Ishikawa (cell line): ENCODE measurements around the gene SLU7.
A peak's percentile ranks its signal among the peaks of the same experiment; 100 is the strongest.

Experiments used
- CEBPB ChIP-seq: IDR thresholded peaks from 2 replicates; pipeline ENCODE4 v1.6.1; 2012
- CREB1 ChIP-seq: IDR thresholded peaks from 2 replicates; pipeline ENCODE4 v1.6.1; 2012; ENCODE audit warnings: low read depth
- EGR1 ChIP-seq: IDR thresholded peaks from 2 replicates; pipeline ENCODE4 v1.6.1; 2012
- EP300 ChIP-seq: IDR thresholded peaks from 2 replicates; pipeline ENCODE4 v1.6.1; 2012; ENCODE audit warnings: borderline replicate concordance
- FOXM1 ChIP-seq: IDR thresholded peaks from 2 replicates; pipeline ENCODE4 v1.6.1; 2012; ENCODE audit warnings: low read depth, borderline replicate concordance
- MAX ChIP-seq: IDR thresholded peaks from 2 replicates; pipeline ENCODE4 v1.6.1; 2012
- NFIC ChIP-seq: IDR thresholded peaks from 2 replicates; pipeline ENCODE4 v1.6.1; 2012
- REST ChIP-seq: IDR thresholded peaks from 2 replicates; pipeline ENCODE4 v1.6.1; 2012; ENCODE audit warnings: low read depth, mild to moderate bottlenecking
- TAF1 ChIP-seq: IDR thresholded peaks from 2 replicates; pipeline ENCODE4 v1.6.1; 2012; ENCODE audit warnings: low read depth, mild to moderate bottlenecking
- TCF12 ChIP-seq: IDR thresholded peaks from 2 replicates; pipeline ENCODE4 v1.6.1; 2012; ENCODE audit warnings: low read depth
- YY1 ChIP-seq: IDR thresholded peaks from 2 replicates; pipeline ENCODE4 v1.6.1; 2012; ENCODE audit warnings: low read depth
- ZBTB7A ChIP-seq: IDR thresholded peaks from 2 replicates; pipeline ENCODE4 v1.6.1; 2012; ENCODE audit warnings: low read depth

- TF ChIP-seq YY1: no peak
- no peak for TF ChIP-seq CREB1
- no peak for TF ChIP-seq REST
- no peak for TF ChIP-seq FOXM1
- no peak for TF ChIP-seq NFIC
- no peak for TF ChIP-seq TAF1
- TF ChIP-seq CEBPB: peak; percentile 78
- TF ChIP-seq TCF12: no peak
- no peak for TF ChIP-seq EP300
- no peak for TF ChIP-seq EGR1
- no peak for TF ChIP-seq ZBTB7A
- no peak for TF ChIP-seq MAX
Observed at GRCh38 chr5:160463740-160464465, 45.0 kb upstream of the SLU7 start.
